Stimulated activated CD8-positive, alpha-beta memory T cell treated with anti-CD3 and anti-CD28 coated beads, Interleukin-4, amount 100 ng/mL, for 4 hours (primary cell): ENCODE data around the gene MPRIP.
"Not testable (repeated sequence)": the region's sequence is repeated elsewhere in the genome, so short reads cannot be mapped to it uniquely, and the experiment has no call there.

Source experiments
- DNase-seq, 2 donors: peaks; one replicate each; pipeline ENCODE4 v3.0.0-alpha.2; 2020; ENCODE audit warnings: low read depth in 2 of 2, low spot score in 1 of 2

The MPRIP gene

DNA sequence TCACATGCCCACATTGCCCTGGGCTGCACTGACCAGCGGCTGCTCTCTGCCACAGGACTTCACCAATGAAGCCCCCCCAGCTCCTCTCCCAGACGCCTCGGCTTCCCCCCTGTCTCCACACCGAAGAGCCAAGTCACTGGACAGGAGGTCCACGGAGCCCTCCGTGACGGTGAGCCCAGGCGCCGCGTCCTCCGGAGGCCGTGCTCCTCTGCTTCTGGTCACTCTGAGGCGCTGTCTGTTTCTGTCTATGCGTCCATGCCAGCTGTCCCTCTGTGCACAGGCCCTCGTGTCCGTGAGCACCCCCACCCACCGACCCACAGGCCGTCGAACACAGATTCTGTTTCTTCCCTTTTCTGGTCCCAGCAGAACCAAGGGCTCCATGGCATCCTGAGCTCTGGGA lies 101.2 kb downstream of the MPRIP start:
- no peak for DNase-seq

DNA sequence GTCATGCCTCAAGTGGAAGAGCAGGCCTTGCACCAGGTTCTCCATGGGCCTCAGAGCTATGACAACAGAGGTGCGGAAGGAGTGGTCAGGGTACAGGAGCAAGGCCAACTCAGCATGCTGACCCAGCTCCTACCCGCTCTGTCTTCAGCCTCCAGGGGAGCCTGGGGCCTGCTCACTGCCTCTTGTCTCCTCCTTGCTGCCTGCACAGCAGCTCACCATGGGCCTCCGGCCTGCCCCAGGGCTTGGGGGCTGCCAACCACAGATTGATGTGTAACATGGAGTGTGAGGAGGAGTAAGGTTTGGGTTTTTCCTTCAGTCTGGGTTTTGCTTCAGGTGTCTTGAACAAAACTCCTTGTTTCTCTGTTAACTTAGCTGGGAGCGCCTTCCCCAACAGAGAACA lies 101.8 kb downstream of the MPRIP start:
- no peak for DNase-seq

DNA sequence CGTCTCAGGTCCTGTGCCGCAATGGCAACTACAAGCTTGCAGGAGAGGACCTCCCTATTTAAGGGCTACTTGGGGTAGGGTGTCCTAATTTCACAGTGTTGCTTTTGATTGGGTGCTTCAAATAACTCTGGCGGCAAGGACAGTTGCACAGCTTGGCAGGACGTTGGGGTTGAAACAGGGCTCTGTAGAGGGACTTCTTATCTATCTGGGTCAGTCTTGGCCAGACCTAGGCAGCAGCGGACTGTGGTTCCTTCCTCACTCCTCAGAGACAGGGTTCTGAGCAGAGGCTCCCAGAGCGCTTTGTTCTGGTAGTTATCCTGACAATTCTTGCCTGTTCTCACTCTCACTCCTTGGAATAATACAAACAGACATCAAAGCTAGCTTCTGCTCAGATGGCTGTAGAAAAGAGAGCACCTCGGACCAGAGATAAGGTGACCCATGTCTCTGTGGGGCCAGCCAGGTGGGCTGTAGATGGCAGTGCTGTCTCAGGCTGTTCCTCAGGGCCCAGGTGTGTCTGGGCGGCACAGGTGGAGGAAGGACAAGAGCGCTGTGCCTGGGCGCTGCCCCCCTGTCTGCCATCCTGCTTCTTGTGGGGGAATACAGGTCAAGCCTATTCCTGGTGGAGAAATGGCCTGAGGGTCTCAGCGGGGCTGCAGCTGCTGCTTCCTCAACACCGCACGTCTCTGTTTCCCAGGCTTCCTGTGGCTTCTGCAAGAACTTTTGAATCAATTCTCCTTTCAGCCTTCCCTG lies 102.8 kb downstream of the MPRIP start:
- no peak for DNase-seq

DNA sequence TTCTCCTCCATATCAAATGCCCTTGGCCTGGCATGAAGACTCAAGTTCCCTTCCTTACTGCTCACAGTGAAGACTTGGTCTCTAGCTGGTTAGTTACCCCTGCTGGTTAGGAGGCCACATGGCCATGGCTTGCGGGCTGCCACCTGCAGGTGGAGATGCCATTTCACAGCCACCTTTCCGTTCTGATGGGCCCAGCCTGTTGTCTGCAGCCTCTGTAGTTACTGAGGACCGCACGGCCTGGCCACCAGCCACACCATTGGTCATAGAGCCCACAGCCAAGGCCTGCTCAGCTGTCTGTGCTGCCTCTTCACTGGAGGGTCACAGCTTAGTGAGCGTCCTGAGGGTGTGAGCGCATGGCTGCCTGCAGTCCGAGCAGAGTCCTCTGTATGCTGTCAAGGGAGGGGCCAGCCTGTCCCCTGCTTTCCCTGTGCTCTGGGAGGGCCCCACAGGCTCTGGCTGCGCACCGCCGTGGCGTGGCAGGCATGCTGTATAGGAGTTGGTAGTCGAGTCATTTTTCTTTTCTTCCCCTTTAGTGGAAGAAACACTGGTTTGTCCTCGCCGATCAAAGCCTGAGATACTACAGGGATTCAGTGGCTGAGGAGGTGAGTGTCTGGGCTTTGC lies 104.6 kb downstream of the MPRIP start:
- DNase-seq, result no peak

DNA sequence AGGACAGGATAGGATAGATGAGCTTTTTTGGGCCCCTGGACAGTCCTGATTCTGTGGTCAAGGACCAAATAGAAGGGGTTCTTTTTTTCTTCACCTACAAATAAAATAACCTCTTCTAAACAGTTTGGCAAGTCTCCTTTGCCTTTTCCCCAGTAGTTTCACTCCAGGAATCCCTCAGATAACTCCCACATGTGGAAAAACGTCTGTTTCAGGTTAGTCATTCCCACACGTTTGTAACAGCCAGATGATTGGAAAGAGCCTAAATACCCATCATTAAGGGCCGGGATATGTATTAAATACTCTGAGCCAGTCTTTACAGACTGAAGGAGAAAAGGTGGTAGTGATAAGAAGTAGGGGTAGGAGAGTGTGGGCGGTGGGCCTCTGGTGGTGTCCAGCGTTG lies 105.6 kb downstream of the MPRIP start:
- DNase-seq, result no peak

DNA sequence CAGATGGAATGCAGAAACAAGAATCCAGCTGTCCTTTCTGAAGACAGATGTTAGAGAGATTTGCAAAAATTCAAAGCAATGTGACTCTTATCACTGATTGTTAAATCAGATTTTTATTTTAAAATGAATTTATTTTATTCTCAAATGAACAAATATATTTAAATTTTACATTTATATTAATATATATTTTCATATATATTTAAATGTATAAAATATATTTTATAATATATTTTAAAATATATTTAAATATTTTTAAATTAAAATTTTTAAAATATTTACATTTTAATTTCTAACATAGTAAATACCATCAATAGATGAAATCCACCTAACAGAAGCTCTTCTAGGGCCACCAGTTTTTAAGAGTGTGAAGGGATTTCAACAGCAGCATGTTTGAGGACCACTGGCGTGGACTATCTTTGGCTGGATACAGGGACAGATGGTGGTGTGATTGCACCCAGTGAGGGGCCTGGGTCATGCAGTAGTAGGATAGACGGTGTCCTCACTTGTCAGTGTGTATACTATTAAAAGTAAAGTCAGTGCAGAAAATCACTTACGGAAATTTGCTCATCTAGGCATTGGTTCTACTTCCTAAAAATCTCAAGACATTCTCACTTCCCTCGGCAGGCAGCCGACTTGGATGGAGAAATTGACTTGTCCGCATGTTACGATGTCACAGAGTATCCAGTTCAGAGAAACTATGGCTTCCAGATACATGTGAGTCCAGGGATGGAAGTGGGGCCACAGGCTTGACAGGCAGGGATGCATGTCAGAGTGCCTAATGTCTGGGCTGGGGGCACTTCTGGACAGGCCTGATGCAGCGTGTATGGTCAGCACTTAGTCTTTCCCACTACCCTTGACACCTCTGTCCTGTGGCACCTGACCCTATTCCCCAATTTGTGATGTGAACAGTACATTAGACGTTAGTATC lies 107.5 kb downstream of the MPRIP start:
- DNase-seq, result no peak

DNA sequence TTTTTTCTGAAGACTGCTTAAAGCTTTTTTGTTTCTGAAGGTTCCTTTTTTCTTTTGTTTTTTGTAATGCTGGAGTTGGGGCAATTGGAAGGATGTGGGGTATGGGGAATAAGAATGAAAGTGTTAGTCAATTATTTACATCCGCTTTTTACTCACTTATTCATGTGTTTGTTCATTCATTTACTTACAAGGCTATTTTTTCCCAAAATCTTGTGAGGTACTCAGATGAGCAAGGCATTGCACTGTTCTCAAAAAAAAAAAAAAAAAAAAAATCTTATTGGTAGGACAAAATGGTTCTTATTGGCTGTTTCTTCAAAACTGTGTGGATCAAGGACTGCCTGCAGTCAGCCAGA lies 108.2 kb downstream of the MPRIP start:
- no peak for DNase-seq

DNA sequence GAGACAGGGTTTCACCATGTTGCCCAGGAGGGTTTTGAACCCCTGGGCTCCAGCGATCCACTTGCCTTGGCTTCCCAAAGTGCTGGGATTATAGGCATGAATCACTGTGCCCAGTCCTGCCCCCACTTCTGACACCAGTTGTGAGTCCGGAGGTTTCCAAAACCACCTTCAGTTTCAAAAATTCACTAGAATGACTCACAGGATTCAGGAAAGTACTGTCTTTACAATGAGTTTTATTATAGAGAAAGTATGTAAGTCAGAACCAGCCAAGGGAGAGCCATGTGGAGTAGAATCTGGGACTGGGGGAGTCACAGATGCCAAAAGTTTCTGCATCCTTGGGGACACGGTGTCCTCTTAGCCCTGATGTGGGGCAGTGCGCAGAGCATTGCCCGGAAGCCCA lies 108.8 kb downstream of the MPRIP start:
- no peak for DNase-seq

DNA sequence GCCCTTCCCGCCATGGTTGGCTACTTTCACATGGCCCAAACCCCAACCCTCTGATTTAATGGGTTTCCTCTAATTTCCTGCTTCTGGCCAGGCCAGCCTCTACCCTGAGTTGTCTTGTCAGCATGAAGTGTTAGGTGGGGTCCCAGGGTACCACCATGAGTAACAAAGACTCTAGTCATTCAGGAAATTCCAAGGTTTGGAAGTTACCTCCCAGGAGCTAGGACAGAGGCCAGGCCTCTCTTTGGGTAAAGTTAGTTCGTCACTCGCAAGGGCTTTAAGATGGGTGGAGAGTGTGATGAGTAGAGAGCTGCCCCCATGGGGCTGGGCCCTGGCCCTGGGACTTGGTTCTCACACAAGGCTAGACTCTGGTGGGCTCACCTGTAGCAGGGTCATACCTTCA lies 109.3 kb downstream of the MPRIP start:
- DNase-seq, result no peak

DNA sequence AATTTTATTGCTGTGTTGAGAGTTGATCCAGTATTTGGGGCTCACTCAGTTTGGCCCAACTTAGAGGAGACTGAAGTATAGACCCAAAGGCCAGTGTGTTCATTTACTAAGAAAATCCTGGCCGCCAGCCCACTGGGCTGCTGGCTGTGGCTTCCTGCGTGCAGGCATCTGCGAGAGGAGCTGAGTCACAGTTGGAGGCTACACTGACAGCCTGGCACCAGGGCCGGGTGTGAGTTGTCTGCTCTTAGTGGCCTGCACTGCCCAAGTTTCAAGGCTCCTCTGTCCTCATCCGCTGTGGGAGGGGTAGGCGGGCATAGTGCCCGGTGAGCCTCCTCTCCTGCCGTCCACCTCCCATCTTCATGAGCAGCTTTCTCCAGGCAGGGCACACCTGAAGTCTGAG lies 109.7 kb downstream of the MPRIP start:
- DNase-seq, result no peak

DNA sequence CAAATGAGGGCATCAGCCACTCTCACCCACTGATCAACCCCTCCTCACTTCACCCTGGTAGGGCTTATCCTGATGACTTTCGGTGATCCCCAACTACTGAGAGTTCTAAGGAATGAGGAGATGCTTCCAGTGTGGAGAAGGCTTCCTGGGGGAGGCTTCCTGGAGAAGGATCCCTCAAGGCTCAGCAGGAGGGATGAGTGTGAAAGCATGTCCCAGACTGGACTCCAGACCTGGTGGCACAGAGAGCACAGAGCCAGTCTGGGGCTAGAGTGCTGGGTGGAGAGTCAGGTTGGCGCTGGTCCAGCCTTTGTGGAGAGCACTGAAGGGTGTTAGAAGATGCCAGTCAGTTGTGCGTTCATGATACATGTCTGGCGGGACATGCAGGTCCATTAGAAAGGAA lies 110.1 kb downstream of the MPRIP start:
- DNase-seq, result no peak

DNA sequence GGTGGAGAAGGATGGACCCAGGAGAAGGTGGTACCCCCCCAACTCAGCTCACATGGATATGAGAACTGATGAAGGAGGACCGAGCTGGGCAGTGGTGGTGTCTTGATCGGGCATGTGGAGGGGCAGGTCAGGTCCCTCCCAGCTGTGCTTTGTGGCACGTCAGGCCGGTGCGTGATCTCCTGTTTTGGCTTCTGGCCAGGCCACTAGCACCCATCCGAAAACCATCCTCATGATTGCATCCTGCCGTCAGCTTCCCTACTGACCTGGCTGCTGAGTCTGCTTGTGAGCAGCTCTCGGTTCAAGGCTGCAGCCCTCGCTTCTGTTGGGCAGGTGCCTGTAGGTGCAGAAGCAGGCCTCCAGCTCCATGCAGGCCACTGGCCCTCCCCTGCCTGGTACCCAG lies 110.8 kb downstream of the MPRIP start:
- DNase-seq, result no peak

DNA sequence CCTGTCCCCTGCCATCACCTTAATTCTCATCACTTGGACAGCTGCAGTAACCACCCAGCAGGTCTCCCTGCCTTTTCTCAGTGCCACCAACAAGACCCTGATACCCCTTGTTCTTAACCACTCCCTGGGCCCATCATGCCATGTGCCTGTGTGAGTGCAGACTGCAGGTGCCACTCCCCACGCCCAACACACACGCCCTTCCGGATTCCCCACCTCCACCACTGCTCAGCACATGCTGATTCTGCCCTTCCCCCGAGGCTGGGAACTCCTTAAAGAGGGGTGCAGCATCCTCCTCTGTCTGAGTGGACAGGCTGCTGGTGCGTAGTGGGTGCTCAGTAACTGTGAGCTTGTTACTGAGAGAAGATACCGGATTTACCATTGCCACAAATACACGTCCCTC lies 111.5 kb downstream of the MPRIP start:
- DNase-seq, result no peak

DNA sequence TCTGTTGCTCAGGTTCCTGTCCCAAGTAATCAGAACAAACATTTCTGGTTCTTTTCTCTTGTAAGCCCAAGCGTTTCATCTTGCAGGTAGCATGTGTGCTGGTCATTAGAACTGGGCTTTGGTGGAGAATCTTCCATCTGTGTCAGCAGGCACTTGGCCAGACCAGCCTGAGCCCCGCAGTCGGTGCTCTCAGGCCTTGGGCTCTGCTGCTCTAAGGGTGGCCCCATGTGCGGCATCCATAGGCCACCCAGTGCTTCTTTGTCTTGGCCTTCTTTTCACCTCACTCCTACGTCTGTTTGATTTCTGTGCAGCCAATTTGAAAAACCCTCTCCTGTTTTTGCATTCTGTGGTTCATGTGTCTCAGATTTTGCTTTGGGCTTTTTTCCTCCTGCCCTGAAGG lies 112.3 kb downstream of the MPRIP start:
- no peak for DNase-seq

DNA sequence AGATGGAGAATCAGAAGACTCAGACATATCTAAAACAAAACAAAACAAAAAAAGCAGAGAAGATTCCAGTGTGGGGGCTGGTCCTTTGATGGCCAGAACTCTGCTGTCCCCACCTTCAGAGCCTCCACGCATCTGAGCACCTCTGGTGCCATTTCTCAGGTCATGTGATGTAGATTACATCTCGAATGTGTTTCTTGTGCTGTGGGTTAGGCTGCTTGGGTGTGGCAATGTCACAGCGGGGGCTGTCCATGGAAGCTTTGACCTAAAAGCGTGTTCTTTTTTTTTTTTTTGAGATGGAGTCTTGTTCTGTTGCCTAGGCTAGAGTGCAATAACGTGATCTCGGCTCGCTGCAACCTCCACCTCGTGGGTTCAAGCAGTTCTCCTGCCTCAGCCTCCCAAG lies 112.7 kb downstream of the MPRIP start:
- no peak for DNase-seq

DNA sequence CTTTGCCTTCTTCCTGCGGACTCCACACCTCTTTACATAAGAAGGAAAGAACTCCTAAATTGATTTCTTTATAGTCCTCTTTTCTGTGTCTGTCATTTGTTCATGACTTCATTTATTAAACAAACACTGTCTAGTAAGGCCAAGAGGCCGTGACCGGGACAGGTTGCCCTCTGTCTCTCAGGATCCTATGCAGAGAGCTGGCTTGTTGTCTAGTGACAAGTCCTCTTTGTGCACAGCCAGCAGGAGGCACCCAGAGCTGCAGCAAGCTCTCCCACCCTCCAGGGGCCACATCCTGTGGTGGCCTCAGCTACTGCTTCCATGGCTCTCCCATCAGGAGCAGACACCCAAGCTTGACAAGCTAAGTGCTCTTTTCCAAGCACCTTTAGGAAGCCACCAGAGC lies 113.3 kb downstream of the MPRIP start:
- DNase-seq, result no peak

DNA sequence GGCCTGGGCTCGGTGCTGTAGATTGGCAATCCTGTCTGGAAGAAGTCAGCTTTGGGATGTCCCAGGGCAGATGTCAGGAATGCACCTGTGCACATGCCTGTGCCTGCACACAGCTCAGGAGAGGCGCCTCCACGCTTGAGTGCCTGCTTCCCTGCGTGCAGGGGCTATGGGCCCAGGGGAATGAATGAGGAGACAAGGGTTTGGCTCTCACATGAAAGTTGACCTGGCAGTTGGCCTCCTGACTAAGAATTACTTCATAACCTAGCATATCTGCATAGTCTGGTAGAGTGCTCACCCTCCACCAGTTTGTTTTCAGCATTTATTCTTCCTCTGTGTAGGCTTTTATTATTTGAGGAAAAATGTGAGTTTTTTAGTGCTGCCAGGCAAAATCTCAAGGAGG lies 113.8 kb downstream of the MPRIP start:
- no peak for DNase-seq

DNA sequence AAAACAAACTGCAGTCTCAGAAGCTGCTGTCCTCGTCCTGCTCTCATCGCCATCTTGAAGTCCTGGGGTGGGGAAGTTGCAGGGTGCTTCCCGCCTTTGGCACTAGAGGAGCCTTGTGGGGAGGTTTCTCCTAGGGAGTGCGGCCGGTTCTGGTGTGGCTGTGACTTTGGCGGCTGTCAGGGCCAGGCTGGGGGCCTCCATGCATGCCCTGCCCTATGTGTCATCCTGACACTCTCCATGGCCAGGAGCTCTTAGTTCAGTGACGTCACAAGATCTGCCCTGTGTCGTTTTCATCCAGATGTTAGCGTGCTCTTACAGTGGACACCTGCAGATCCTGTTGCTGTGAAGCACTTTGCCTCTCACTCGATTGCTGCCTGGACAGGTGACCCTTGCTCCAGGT lies 114.3 kb downstream of the MPRIP start:
- DNase-seq, result no peak

DNA sequence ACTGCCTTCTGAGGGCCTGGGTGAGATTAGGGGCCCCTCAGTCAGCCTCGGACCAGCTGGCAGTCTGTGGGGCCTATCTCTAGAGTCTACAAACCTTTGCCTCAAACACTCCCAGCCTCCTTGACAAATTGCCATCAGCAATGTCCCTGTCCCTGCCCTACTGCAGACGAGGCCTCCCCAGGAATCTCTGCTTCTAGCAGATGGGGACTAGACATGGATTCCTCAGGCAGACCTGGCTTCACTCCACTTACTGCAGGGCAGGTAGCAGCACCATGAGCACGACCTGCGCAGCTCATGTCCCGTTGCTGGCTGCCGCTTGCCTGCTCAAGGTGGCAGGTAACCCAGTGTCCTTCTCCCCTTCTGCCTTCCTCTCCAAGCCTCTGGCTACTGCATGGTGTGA lies 114.8 kb downstream of the MPRIP start:
- DNase-seq, result no peak

DNA sequence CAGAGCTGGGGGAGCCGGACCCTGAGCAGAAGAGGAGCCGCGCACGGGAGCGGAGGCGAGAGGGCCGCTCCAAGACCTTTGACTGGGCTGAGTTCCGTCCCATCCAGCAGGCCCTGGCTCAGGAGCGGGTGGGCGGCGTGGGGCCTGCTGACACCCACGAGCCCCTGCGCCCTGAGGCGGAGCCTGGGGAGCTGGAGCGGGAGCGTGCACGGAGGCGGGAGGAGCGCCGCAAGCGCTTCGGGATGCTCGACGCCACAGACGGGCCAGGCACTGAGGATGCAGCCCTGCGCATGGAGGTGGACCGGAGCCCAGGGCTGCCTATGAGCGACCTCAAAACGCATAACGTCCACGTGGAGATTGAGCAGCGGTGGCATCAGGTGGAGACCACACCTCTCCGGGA lies 116.2 kb downstream of the MPRIP start:
- DNase-seq, result not testable (repeated sequence)

DNA sequence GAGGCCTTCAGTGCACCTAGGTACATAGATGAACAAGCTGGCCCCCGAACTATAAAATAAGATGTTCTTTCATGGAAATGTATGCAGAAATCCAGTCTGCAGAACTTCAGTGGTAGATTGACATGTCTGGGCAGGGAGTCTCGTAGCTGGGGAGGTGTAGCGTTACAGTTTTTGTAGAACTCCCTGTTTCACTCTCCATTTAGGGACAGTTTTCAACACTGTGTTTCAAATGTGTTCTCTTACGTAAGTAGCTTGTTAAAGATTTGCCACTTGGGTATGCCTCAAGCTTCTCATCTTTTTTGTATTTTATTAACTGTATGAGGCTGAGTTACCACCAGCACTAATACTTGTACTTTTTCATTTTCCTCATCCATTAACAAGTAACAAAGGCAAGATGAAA lies 117.3 kb downstream of the MPRIP start:
- no peak for DNase-seq

DNA sequence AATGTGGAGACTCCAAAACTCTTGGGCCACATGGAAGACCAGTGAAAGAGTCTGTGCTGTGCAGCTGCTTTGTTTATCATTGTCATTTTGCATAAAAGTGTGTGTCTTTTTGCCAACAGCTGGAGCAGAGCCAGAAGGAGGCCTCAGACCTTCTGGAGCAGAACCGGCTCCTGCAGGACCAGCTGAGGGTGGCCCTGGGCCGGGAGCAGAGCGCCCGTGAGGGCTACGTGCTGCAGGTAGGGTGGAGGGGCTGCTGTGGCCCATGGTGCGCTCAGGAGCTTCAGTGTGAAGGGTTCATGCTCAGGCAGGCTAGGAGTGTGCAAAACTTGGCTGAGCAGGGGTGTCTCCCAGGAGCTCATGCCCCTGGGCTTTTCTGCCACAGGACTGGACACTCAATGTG lies 118.9 kb downstream of the MPRIP start:
- no peak for DNase-seq
